ENCODE results near the gene SCYL2. TPM values are rescaled to one million over a fixed set of nuclear protein-coding genes. Genes with fewer than 3 reads are reported as not detected.

SCYL2 gene
- total and polyA plus RNA-seq, 2 of the 13 experiments (the other 11 are each of a cell fraction or from before 2014, with no cell fraction given), result 11.4 to 28.8 TPM

DNA sequence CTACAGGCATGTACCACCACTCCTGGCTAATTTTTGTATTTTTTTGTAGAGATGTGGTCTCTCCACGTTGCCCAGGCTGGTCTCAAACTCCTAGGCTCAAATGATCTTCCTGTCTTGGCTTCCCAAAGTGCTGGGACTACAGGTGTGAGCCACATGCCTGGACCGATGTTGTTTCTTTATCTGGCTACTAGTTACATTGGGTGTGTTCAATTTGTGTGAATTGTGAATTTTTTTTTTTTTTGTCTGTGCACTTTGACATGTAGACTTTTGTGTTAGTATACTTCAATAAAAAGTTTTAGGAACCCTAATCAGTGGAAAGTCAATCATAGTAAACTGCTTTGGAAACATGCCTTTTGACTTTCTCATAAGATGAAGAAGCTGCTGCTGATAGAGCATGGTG lies 65.9 kb downstream of the SCYL2 start (continued):
- TF ChIP-seq, protein P1, sequence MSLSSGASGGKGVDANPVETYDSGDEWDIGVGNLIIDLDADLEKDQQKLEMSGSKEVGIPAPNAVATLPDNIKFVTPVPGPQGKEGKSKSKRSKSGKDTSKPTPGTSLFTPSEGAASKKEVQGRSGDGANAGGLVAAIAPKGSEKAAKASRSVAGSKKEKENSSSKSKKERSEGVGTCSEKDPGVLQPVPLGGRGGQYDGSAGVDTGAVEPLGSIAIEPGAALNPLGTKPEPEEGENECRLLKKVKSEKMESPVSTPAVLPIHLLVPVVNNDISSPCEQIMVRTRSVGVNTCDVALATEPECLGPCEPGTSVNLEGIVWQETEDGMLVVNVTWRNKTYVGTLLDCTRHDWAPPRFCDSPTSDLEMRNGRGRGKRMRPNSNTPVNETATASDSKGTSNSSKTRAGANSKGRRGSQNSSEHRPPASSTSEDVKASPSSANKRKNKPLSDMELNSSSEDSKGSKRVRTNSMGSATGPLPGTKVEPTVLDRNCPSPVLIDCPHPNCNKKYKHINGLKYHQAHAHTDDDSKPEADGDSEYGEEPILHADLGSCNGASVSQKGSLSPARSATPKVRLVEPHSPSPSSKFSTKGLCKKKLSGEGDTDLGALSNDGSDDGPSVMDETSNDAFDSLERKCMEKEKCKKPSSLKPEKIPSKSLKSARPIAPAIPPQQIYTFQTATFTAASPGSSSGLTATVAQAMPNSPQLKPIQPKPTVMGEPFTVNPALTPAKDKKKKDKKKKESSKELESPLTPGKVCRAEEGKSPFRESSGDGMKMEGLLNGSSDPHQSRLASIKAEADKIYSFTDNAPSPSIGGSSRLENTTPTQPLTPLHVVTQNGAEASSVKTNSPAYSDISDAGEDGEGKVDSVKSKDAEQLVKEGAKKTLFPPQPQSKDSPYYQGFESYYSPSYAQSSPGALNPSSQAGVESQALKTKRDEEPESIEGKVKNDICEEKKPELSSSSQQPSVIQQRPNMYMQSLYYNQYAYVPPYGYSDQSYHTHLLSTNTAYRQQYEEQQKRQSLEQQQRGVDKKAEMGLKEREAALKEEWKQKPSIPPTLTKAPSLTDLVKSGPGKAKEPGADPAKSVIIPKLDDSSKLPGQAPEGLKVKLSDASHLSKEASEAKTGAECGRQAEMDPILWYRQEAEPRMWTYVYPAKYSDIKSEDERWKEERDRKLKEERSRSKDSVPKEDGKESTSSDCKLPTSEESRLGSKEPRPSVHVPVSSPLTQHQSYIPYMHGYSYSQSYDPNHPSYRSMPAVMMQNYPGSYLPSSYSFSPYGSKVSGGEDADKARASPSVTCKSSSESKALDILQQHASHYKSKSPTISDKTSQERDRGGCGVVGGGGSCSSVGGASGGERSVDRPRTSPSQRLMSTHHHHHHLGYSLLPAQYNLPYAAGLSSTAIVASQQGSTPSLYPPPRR (CRISPR knock-in tag; IDR thresholded peaks at IDR 0.05; ENCODE audit: borderline replicate concordance), result no peak
- TF ChIP-seq ZNF383 (CRISPR knock-in tag; IDR thresholded peaks at IDR 0.05; ENCODE audit: borderline replicate concordance) (no peak), TBX3 (IDR thresholded peaks at IDR 0.05; ENCODE audit: borderline replicate concordance) (no peak)

DNA sequence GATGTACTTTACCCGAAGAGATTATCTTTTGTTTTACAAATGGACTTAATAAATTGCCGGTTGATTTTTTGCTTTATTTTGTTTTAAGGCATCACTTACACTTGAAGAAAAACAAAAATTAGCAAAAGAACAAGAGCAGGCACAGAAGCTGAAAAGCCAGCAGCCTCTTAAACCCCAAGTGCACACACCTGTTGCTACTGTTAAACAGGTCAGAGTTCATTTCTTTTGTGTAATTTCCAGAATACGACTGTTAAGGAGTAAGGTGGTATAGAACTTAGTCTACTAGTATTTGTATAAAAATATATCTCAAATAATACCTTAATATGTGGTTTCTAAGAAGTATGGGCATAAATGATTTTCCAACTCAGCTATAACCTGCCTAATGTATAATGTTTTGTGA lies 70.3 kb downstream of the SCYL2 start:
- Histone ChIP-seq H3K9me3 (ENCODE audit: low read length) (no peaks in the 10 kb centered on the region), H3K4me3 (replicated peaks in 1 of 3; ENCODE audit: insufficient read depth in 1 of 3, low read depth in 2 of 3, low read length in 3 of 3) (no peak overlapping the region), H3K36me3 (replicated peaks in 1 of 2; ENCODE audit: control insufficient read depth in 1 of 2, insufficient read depth in 2 of 2, low read length in 2 of 2) (peaks cover 1 to 42% of the 10 kb centered on the region in 2 experiments; a peak in 4 of 5 replicates), H2AFZ (ENCODE audit: low read length) (no peak overlapping the region), H3K4me1 (ENCODE audit: insufficient read depth, low read length) (no peaks in the 10 kb centered on the region), H3K27me3 (ENCODE audit: control insufficient read depth in 1 of 2, insufficient read depth in 2 of 2, low read length in 2 of 2) (no peaks in the 10 kb centered on the region), H4K20me1 (ENCODE audit: insufficient read depth, low read length) (no peaks in the 10 kb centered on the region), H3K27ac (ENCODE audit: extremely low read length, insufficient read depth, low read length) (no peak overlapping the region), H3K79me2 (ENCODE audit: insufficient read depth, low read length) (no peaks in the 10 kb centered on the region), H3K4me2 (ENCODE audit: low read depth, low read length) (no peak overlapping the region), H3K9ac (ENCODE audit: insufficient read depth, low read depth, low read length) (no peak overlapping the region)
- POLR2A ChIA-PET, result no interaction called here
- intact Hi-C loops (cut with micrococcal nuclease; ENCODE audit: unreplicated experiment) (no loop called here), in situ Hi-C loops (cut with HindIII; ENCODE audit: extremely low pct_ligation_motif_present, low pct_unique_long_range_greater_than_20kb) (no loop called here)
- no peak for TF ChIP-seq ATF7-NPFF (CRISPR knock-in tag; IDR thresholded peaks at IDR 0.05; ENCODE audit: low read depth)
- no peak for TF ChIP-seq SOX6 (IDR thresholded peaks at IDR 0.05)
- no peak for TF ChIP-seq SOX6 (CRISPR knock-in tag; IDR thresholded peaks at IDR 0.05)
- no peak for TF ChIP-seq ZC3H13 (CRISPR knock-in tag; IDR thresholded peaks at IDR 0.05)
- no peak for TF ChIP-seq ZNF607 (CRISPR knock-in tag; IDR thresholded peaks at IDR 0.05; ENCODE audit: borderline replicate concordance)
- TF ChIP-seq IKZF4 (CRISPR knock-in tag; IDR thresholded peaks at IDR 0.05; ENCODE audit: borderline replicate concordance, low read depth, not compliant biosample characterization), result no peak
- TF ChIP-seq ZNF766 (CRISPR knock-in tag; IDR thresholded peaks at IDR 0.05; ENCODE audit: borderline replicate concordance), result no peak
- no peak for TF ChIP-seq ZSCAN12 (CRISPR knock-in tag; IDR thresholded peaks at IDR 0.05)
- no peak for TF ChIP-seq ZNF256 (CRISPR knock-in tag; conservative IDR thresholded peaks at IDR 0.05)
- TF ChIP-seq THAP11 (CRISPR knock-in tag; IDR thresholded peaks at IDR 0.05), result no peak
- FAIRE-seq (no peak), ATAC-seq (no peak), DNase-seq (ENCODE audit: low spot score) (no peak)
- WGBS (ENCODE audit: low lambda C conversion rate), result 92% methylated on average over 3 of the region's 3 CpGs
- BruUV-seq (replicated peaks), result no TSS peak
- CTCF ChIA-PET (ENCODE audit: low intra/inter-chr PET ratio, low total read pairs), result no interaction called here

Measured in HepG2 (cell line).